ENCODE data around the gene FBXL13.
"Not testable (repeated sequence)": the region's sequence is repeated elsewhere in the genome, so short reads cannot be mapped to it uniquely, and the experiment has no call there.

Gene FBXL13

DNA sequence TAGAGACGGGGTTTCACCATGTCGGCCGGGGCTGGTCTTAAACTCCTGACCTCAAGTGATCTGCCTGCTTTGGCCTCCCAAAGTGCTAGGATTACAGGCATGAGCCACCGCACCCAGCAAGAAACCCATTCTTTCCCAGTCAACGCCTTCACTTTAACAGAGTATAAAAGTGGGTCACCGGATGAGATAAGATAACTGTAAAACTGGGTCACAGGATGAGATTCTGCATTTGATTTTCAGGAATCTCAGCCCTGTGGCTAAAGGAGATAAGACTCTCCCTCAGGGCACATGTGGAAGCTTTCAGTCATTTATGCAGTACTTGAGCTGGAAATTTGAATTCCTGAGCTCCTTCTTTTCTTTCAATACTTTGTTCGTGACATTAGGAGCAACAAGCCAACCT is 91.0 kb downstream of the FBXL13 start:
- no peak for DNase-seq (ENCODE audit: low read depth, low spot score)

DNA sequence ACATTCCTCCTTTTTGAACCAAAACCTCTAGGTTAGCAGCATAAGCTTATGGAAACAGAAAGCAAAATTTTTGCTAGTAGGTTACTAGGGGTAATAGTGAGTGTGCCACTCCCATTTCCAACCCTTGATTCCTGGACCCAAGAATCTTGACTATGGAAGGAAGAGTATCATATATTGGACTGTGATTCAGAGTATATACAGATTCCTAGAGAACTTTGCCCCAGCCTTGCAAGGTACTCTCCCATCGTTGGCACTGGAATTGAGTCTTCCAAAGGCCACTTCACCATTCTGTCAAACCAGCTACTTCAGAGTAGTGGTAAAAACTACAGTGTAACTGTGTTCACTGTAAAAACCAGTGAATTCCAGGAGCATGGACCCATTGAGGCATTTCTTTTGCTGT is 92.4 kb downstream of the FBXL13 start:
- no peak for DNase-seq (ENCODE audit: low read depth, low spot score)

- no peak for DNase-seq (ENCODE audit: low read depth, low spot score)
Observed at GRCh38 chr7:102981451-102981850, 93.1 kb downstream of the FBXL13 start.

DNA sequence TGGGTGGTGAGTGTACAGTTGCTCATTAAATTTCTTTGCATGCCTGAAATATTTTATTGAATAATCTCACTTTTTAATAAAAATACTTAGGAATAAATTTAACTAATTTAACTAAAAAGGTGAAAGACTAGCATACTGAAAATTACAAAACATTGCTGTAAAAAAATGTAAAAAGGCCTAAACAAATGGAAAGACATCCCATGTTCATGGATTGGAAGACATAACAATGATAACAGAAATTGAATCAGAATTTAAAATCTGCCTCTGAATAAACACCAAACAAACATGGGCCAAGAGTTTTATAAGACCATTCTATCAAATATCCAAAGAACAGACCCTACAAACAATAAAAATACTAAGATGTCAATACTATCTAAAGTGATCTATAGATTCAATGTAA is 94.9 kb downstream of the FBXL13 start:
- DNase-seq (ENCODE audit: low read depth, low spot score): no peak

DNA sequence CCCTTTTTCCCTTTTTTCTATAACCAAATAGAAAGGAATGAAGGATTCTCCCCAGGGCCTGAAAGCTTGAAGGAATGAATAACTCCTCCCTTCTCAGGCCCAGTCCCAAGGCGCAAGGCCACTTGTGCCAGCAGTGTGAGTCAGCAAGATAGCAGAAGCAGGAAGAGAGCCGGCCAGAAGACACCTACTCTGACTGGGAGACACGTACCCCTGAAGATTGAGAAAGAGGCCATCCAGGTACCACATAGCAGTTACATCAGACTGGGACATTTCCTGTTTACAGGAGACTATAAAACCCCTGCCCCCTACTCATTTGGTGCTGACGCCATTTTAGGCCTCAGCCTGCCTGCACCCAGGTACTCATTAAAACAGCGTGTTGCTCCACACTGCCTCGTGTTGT is 96.3 kb downstream of the FBXL13 start:
- DNase-seq (ENCODE audit: low read depth, low spot score): no peak

- not testable (repeated sequence) for DNase-seq (ENCODE audit: low read depth, low spot score)
Observed at GRCh38 chr7:102977586-102977985, 97.0 kb downstream of the FBXL13 start.

DNA sequence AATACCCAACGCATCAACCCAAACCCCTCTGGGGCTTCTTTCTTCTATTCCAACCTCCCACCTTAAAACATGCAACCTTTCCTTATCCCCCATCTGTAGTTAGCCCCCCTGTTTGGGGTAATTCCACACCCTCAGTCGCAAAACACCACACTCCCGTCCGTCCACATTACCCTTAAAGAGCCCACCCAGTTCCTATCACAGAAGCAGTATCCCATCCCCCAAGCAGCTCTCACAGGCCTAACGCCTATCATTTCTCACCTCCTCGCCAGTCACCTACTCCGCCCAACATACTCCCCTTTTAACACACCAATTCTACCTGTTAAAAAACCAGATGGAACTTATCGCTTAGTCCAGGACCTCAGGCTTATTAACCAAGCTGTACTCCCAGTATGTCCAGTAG is 98.1 kb downstream of the FBXL13 start:
- no peak for DNase-seq (ENCODE audit: low read depth, low spot score)

GRCh38 chr7:102975854-102976253 is 98.7 kb downstream of the FBXL13 start:
- DNase-seq (ENCODE audit: low read depth, low spot score): no peak

DNA sequence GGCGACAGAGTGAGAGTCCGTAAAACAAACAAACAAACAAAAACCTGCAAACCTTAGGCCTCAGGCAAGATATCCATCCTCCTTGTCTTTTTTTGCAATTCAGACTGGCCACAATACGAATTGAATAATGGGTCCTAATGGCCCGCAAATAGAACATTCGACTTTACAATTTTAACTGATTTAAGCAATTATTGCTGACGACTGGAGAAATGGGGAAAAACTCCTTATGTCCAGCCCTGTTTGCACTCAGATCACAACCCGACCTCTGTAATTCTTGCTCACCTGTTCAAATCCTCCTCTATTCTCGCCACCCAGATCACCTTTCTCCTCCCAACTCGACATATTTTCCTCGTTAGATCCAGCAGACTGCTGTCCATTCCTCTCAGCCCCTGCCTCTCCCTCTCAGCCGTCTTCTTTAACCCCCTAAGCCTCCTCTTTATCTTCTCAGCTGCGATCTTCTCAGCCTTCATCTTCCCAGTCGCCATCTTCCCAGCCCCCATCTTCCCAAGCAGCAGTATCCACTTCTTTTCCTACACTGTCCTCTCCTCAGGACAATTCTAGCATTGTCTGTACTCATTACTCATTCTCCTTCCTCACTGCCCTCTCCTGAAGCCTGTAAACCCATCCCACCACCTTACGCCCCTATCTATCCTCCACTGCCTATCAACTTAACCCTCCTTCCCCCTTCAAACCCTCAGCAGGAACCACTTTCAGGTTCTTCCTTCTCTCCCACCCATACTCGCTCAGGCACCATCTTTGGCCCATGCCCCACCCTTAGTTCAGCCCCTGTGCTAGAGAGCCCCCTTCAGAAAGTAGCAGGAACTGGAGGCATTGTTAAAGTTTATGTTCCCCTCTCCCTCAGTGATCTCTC is 100.0 kb downstream of the FBXL13 start:
- no peak for DNase-seq (ENCODE audit: low read depth, low spot score)

DNA sequence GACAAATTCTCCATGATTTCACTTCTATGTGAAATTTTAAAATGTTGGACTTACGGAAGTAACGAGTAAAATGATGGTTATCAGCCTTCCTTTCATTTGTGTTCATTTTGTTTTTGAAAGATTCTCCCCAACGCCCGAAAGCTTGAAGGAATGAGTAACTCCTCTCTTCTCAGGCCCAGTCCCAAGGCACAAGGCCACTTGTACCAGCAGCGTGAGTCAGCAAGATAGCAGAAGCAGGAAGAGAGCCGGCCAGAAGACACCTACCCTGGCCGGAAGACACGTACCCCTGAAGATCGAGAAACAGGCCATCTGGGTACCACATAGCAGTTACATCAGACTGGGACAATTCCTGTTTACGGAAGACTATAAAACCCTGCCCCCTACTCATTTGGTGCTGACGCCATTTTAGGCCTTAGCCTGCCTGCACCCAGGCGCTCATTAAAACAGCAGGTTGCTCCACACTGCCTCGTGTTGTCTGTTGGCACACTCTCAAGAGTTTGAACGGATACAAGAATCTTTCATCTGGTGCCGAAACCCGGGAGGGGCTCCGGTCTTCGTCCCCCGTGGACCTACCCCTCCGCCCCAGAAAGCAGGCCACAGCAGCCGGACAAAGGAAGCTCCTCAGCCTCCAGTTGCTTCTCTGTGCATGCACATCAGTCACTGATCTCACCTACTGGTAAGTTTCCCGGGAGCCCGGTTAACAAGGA is 101.3 kb downstream of the FBXL13 start:
- DNase-seq (ENCODE audit: low read depth, low spot score): no peak

DNA sequence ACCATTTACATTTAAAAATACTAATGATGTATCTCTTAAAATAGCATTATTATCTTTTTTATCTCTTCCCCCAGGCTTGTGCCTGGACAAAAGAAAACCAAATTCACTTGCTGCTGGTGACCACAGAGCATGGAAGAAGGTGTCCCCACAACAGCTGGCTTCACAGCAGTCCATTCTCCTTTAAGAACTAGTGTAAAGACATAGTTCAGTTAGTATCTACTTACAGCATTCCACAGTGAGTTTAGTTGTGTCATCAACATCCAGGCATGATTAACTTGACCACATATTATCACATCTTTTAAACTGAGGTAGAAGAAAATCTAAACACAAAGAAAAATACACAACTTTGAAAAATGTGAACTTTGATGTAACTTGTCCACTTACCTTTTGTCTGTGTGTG is 106.8 kb downstream of the FBXL13 start:
- DNase-seq (ENCODE audit: low read depth, low spot score): no peak

DNA sequence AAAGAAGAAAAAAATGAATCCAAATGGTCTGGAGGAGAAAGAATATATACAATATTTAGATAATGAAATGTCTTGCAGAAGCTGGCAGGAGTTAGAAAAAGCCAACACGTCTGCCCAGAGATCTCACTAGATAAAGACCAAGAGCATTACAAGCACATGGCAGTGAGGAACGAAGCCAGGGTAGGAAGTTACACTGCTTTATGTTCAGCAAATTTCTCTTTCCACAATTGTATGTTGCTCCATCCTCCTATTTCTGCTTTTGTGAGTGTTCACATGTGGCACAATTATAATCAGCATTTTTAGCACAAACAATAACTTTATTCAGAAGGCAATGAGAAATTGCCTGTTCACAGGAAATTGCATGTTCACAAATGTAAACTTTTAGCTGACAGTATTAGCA is 108.1 kb downstream of the FBXL13 start:
- DNase-seq (ENCODE audit: low read depth, low spot score): no peak

- not testable (repeated sequence) for DNase-seq (ENCODE audit: low read depth, low spot score)
Observed at GRCh38 chr7:102961993-102962392, 112.6 kb downstream of the FBXL13 start.

DNA sequence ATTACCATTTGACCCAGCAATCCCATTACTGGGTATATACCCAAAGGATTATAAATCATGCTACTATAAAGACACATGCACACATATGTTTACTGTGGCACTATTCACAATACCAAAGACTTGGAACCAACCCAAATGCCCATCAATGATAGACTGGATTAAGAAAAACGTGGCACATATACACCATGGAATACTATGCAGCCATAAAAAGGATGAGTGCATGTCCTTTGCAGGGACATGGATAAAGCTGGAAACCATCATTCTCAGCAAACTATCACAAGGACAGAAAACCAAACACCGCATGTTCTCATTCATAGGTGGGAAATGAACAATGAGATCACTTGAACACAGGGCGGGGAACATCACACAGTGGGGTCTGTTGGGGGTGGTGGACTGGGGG is 116.6 kb downstream of the FBXL13 start:
- DNase-seq (ENCODE audit: low read depth, low spot score): not testable (repeated sequence)

- not testable (repeated sequence) for DNase-seq (ENCODE audit: low read depth, low spot score)
Observed at GRCh38 chr7:102954359-102954758, 120.2 kb downstream of the FBXL13 start.

DNA sequence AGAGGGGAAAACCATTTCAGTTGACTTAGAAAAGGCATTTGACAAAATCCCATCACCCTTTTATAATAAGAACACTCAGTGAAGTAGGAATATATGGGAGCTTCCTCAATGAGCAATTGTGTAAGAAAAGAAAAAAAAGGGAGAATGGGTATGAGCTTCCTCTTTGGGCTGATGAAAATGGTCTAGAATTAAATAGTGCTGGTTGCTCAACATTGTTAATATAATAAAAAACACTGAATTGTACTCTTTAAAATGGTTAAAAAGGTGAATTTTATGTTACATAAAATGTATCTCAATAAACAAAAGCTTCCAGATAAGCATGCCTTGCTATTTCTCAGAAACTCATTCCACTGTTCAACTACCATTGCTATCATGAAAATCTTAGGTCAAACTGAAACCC is 121.2 kb downstream of the FBXL13 start:
- no peak for DNase-seq (ENCODE audit: low read depth, low spot score)

GRCh38 chr7:102951839-102952238 is 122.8 kb downstream of the FBXL13 start:
- DNase-seq (ENCODE audit: low read depth, low spot score): no peak

DNA sequence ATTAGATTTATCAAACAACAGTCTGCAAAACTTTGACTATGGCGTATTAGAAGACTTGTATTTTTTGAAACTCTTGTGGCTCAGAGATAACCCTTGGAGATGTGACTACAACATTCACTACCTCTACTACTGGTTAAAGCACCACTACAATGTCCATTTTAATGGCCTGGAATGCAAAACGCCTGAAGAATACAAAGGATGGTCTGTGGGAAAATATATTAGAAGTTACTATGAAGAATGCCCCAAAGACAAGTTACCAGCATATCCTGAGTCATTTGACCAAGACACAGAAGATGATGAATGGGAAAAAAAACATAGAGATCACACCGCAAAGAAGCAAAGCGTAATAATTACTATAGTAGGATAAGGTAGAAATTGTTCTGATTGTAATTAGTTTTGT is 130.4 kb downstream of the FBXL13 start:
- no peak for DNase-seq (ENCODE audit: low read depth, low spot score)

GRCh38 chr7:102943423-102944169 is 131.0 kb downstream of the FBXL13 start:
- no peak for DNase-seq (ENCODE audit: low read depth, low spot score)

GRCh38 chr7:102942868-102943267 is 131.7 kb downstream of the FBXL13 start:
- DNase-seq (ENCODE audit: low read depth, low spot score): no peak

DNA sequence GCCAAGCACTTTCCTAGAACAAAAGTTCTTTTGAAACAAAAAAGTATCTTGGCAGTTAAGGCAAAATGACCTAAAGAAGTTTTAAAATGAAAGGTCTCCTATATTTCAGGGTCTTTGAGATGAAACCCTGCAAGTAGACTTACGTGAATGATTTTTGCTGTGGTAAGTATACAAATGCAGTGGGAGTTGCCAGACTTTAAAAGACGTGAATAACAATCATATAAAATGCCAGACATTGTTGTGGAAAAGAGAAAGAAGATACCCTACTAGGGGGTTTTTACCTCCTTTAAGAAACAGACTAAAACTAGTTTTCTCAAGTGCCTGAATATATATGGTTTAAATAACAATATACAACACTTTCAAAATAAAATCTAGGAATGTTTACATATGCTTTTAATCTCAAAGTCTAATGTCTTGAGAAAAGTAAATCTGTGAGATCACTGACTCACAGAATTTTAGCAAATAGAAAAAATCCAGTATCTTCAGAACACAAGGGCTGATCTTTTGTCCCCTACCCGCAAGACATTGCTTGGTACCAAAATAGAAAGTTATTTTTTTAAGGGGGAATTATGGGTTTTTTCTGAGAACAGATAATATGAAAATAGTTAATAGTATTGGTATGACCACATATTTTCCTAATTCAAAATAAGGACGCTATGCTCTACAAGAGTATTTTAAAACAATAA is 132.3 kb downstream of the FBXL13 start:
- DNase-seq (ENCODE audit: low read depth, low spot score): no peak

GRCh38 chr7:102938679-102939078 is 135.9 kb downstream of the FBXL13 start:
- DNase-seq (ENCODE audit: low read depth, low spot score): no peak

All from brain pericyte (primary cell).